ENCODE results near the gene POC1B. TPM values are rescaled to one million over a fixed set of nuclear protein-coding genes. Genes with fewer than 3 reads are reported as not detected.

POC1B gene
- total RNA-seq, 1 donor, result 19.3 TPM

DNA sequence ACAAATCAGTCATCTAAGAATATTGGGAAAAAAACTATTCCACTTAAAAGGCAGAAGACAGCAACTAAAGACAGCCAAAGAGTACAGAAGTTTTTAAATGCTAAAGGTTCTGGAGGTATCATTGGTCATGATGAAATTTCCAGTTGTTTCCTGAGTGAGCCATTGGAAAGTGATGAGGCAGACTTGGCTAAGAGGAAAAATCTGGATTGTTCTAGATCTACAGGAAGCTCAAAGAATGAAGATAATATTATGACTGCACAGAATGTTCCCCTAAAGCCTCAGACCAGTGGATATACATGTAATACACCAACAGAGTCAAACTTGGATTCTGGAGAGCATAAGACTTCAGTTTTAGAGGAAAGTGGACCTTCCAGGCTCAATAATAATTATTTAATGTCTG is 24.1 kb downstream of the POC1B start:
- no peak for DNase-seq (ENCODE audit: low read depth)
- H3K4me3 ChIP-seq (ENCODE audit: low read depth, low read length), result no peak overlapping the region
- no peak for TF ChIP-seq CTCF (IDR thresholded peaks at IDR 0.05; ENCODE audit: insufficient read depth, low read length)

DNA sequence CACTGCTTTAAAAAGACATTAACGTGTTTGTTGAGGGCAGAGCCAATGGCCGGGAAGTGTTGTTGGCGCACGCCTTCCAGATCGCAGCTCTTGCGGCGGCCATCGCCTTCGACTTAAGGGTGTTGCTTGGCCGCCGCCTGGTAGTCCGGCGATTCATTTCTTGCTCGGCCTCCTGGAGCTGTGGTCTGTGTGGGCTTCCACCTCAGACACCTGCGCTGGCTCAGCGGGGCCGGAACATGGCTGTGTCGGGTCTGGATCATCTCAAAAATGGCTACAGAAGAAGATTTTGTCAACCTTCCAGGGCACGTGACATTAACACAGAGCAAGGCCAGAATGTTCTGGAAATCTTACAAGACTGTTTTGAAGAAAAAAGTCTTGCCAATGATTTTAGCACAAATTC is 26.0 kb downstream of the POC1B start:
- no peak for TF ChIP-seq CTCF (IDR thresholded peaks at IDR 0.05; ENCODE audit: insufficient read depth, low read length)
- DNase-seq (ENCODE audit: low read depth), result no peak
- no peak overlapping the region for H3K4me3 ChIP-seq (ENCODE audit: low read depth, low read length)

GRCh38 chr12:89497467-89497866 is 28.4 kb downstream of the POC1B start:
- no peak overlapping the region for H3K4me3 ChIP-seq (ENCODE audit: low read depth, low read length)
- TF ChIP-seq CTCF (IDR thresholded peaks at IDR 0.05; ENCODE audit: insufficient read depth, low read length), result no peak
- no peak for DNase-seq (ENCODE audit: low read depth)

DNA sequence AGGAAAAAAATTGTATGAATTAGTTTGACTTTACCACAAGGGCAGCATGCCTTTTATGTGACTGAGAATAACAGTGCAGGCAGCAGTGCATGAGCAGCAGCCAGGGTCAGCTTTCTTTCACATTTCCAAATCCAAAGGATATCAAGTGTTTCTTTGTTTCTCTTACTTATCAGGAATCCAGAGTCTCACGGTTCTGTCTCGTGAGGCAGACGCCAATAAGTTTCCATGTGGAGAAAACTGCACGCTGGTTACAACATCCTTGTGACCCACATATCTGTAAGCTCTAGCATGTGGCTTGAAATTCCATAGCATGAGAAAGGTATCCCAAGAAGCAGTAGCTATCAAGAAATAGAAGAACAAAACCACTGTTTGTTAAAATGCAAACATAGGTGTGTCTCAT is 28.8 kb downstream of the POC1B start:
- peak; percentile 56 for DNase-seq (ENCODE audit: low read depth)
- TF ChIP-seq CTCF (IDR thresholded peaks at IDR 0.05; ENCODE audit: insufficient read depth, low read length), result no peak
- no peak overlapping the region for H3K4me3 ChIP-seq (ENCODE audit: low read depth, low read length)

DNA sequence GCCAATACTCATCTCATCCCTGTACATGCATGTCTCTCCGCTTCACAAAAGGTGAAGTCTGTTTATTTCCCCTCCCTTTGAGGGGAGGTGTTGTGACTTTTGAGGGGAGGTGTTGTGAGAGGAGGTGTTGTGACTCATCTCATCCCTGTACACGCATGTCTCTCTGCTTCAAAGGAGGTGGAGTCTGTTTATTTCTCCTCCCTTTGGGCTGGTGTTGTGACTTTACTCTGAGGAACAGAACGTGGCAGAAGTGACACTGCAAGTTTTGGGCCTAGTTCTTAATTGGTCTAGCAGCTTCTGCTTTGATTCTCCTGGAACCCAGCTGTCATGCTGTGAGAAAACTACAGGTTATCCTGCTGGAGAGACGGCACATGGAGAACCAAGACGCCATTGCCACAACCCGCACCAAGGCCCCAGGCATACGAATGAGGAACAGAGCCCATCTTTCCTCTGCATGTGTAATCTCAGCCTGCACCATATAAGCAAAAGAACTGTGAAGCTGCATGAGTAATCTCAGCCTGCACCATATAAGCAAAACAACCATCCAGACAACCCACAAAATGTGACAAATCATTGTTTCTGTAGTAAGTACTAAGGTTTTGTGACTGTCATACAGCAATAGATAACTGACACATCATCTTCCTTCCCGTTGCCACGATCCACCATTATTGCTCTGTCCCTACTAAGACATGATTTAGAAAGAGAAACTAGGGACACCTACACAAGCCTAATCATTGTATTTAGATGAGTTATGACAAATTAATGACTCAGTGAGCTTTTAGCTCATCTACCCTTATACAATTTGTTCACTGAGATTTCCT is 31.2 kb downstream of the POC1B start:
- no peak for DNase-seq (ENCODE audit: low read depth)
- TF ChIP-seq CTCF (IDR thresholded peaks at IDR 0.05; ENCODE audit: insufficient read depth, low read length), result no peak
- no peak overlapping the region for H3K4me3 ChIP-seq (ENCODE audit: low read depth, low read length)

DNA sequence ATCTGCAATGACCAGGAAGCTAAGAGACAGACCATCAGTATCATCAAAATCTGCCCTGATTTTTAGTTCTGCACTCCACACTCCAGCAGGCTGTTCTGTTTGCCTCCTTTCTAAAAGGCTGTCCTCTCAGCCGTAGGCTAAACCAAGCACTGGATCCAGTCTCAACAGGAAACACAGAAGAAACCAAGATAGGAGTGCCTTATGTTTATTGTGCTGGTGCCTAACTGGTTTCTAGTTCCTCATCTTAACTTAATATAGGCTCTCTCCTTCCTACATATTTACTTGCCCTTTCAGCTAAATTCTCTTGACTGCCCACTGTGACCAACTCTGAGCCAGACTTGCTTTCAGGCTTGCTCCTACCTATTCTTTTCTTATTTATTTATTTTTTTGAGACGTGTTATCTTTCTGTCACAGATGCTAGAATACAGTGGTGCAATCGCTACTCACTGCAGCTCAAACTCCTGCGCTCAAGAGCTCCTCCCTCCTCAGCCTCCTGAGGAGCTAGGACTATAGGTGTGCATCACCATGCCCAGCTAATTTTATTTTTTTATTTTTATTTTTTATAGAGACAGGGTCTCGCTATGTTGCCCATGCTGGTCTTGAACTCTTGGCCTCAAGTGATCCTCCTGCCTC is 32.1 kb downstream of the POC1B start:
- H3K4me3 ChIP-seq (ENCODE audit: low read depth, low read length), result no peak overlapping the region
- DNase-seq (ENCODE audit: low read depth), result no peak

More for the DNA sequence above, 32.1 kb downstream of the POC1B start:
- no peak for TF ChIP-seq CTCF (IDR thresholded peaks at IDR 0.05; ENCODE audit: insufficient read depth, low read length)

Measured in fibroblast of the aortic adventitia (primary cell).